ENCODE data around the gene LRRC32.

- TF ChIP-seq CTCF (IDR thresholded peaks at IDR 0.05 in 4 of 5, conservative IDR thresholded peaks at IDR 0.05 in 1 of 5), result no peak
- no peak for TF ChIP-seq POLR2A (IDR thresholded peaks at IDR 0.05)
Measured at GRCh38 chr11:76646882-76647534, 23.5 kb downstream of the LRRC32 start.
